HFFc6 (cell line): Measurements from ENCODE around the gene METTL14. TPM values are rescaled to one million over a fixed set of nuclear protein-coding genes. Genes with fewer than 3 reads are reported as not detected.
"Not testable (repeated sequence)": the region's sequence is repeated elsewhere in the genome, so short reads cannot be mapped to it uniquely, and the experiment has no call there.

Experiments
- DNase-seq: peaks from one replicate; pipeline ENCODE4 v3.0.0-alpha.2; 2018
- H3K27ac Mint-ChIP-seq: 2 replicates; pipeline ENCODE4 v1.8.0; 2020; ENCODE audit warnings: mild to moderate bottlenecking, mixed read lengths
- H3K27me3 Mint-ChIP-seq: 2 replicates; pipeline ENCODE4 v1.8.0; 2021; ENCODE audit warnings: mild to moderate bottlenecking, moderate library complexity, mixed read lengths; ENCODE audit not compliant: insufficient read depth
- H3K36me3 Mint-ChIP-seq: 2 replicates; pipeline ENCODE4 v1.8.0; 2021; ENCODE audit warnings: low read depth, mixed read lengths
- H3K4me1 Mint-ChIP-seq: 2 replicates; pipeline ENCODE4 v1.8.0; 2020; ENCODE audit warnings: low read depth, mixed read lengths
- H3K4me3 Mint-ChIP-seq: 2 replicates; pipeline ENCODE4 v1.8.0; 2020; ENCODE audit warnings: mild to moderate bottlenecking, moderate library complexity, mixed read lengths
- H3K9me3 Mint-ChIP-seq: 2 replicates; pipeline ENCODE4 v1.8.0; 2020; ENCODE audit warnings: mild to moderate bottlenecking, mixed read lengths
- long read RNA-seq: library from polyadenylated mRNA; unstranded; transcript quantifications from one replicate; pipeline ENCODE4 v2.0.0, GENCODE V29; 2019
- total RNA-seq, 6 experiments: library from RNA; stranded (reverse); fragmentation: NEBNext Ultra II Directional; extraction: Animal tissue kit (Norgen Biotek cat#: 25700); gene quantifications; 2 replicates in 1 of 6; 3 replicates in 5 of 6; pipeline ENCODE4 v1.2.3, GENCODE V29; 2021
- TF ChIP-seq, protein P1 (sequence below): fragments of 200-600 bp; sonication (generic); IDR thresholded peaks from 2 replicates; pipeline ENCODE4 v1.5.0; 2021; ENCODE audit warnings: antibody characterized with exemption, mild to moderate bottlenecking

METTL14 gene
- 10 to 100 TPM; 35.2 to 44.9 (median 39.5) TPM for total RNA-seq
- long read RNA-seq, full-length matches to known transcripts = 14 of 20 reads
- long read RNA-seq, partial matches to known transcripts = 3 of 20 reads
- long read RNA-seq, other reads (novel, unspliced or antisense) = 3 of 20 reads

- TF ChIP-seq, protein P1, sequence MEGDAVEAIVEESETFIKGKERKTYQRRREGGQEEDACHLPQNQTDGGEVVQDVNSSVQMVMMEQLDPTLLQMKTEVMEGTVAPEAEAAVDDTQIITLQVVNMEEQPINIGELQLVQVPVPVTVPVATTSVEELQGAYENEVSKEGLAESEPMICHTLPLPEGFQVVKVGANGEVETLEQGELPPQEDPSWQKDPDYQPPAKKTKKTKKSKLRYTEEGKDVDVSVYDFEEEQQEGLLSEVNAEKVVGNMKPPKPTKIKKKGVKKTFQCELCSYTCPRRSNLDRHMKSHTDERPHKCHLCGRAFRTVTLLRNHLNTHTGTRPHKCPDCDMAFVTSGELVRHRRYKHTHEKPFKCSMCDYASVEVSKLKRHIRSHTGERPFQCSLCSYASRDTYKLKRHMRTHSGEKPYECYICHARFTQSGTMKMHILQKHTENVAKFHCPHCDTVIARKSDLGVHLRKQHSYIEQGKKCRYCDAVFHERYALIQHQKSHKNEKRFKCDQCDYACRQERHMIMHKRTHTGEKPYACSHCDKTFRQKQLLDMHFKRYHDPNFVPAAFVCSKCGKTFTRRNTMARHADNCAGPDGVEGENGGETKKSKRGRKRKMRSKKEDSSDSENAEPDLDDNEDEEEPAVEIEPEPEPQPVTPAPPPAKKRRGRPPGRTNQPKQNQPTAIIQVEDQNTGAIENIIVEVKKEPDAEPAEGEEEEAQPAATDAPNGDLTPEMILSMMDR = peak; percentile 33
Measured at GRCh38 chr4:118684873-118685811, at the start of gene METTL14. TSS of gene METTL14 (plus strand) at chr4:118685392. CDS start at chr4:118685535, 143 bp downstream.

GRCh38 chr4:118636126-118636525, 49.1 kb upstream of the METTL14 start:
- H3K27me3 Mint-ChIP-seq, H3K9me3 Mint-ChIP-seq, H3K4me1 Mint-ChIP-seq, H3K36me3 Mint-ChIP-seq, H3K4me3 Mint-ChIP-seq, H3K27ac Mint-ChIP-seq, DNase-seq: not testable (repeated sequence)

More at GRCh38 chr4:118684873-118685811, at the start of gene METTL14:
- no peaks in the 10 kb centered on the region for H3K36me3 Mint-ChIP-seq
- peak within 1 kb of the TSS; percentile 100 for H3K4me3 Mint-ChIP-seq
- peaks cover 31% of the 10 kb centered on the region for H3K4me1 Mint-ChIP-seq
- no peaks in the 10 kb centered on the region; the same call in none of the 2 replicates for H3K27me3 Mint-ChIP-seq
- DNase-seq = peak; percentile 85
- H3K9me3 Mint-ChIP-seq = no peaks in the 10 kb centered on the region
- peak within 1 kb of the TSS; percentile 95 for H3K27ac Mint-ChIP-seq

GRCh38 chr4:118664665-118665064, 20.5 kb upstream of the METTL14 start:
- peak; percentile 38 for DNase-seq
- not testable (repeated sequence) for H3K27me3 Mint-ChIP-seq, H3K36me3 Mint-ChIP-seq, H3K27ac Mint-ChIP-seq, H3K9me3 Mint-ChIP-seq, H3K4me3 Mint-ChIP-seq, H3K4me1 Mint-ChIP-seq
- TF ChIP-seq, protein P1 = peak; percentile 75

GRCh38 chr4:118669220-118669619, 16.0 kb upstream of the METTL14 start:
- H3K36me3 Mint-ChIP-seq, H3K27me3 Mint-ChIP-seq, H3K9me3 Mint-ChIP-seq, H3K27ac Mint-ChIP-seq, H3K4me1 Mint-ChIP-seq, H3K4me3 Mint-ChIP-seq: not testable (repeated sequence)
- DNase-seq = peak; percentile 67

- H3K27ac Mint-ChIP-seq, H3K4me3 Mint-ChIP-seq, H3K27me3 Mint-ChIP-seq, H3K36me3 Mint-ChIP-seq, DNase-seq, H3K9me3 Mint-ChIP-seq, H3K4me1 Mint-ChIP-seq: not testable (repeated sequence)
Measured at GRCh38 chr4:118670968-118671367, 14.2 kb upstream of the METTL14 start.

DNA sequence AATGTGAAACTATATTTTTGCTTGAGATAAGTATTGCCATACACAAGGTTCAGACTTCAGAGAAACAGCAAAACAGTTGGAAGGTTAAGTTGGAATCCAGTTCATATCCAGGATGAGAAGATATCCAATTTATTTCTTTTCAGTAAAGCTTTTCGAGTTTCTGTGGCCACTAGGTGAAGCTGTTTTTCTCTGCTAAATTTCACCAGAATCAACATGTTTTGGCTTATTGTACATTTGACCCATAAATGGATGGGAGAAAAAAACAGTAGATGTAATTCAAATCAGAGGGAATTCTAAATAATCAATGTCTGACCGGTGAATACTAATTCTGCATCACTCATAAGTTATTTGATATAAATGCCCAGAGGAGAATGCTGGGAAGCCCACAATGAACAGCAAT, 9.1 kb upstream of the METTL14 start:
- Mint-ChIP-seq H3K4me3 (no peak overlapping the region), H3K9me3 (no peaks in the 10 kb centered on the region), H3K27ac (no peak overlapping the region), H3K4me1 (no peaks in the 10 kb centered on the region), H3K27me3 (peaks cover 8% of the 10 kb centered on the region), H3K36me3 (no peaks in the 10 kb centered on the region)
- TF ChIP-seq, protein P1 = peak; percentile 58; the same call in 1 of the 2 replicates
- no peak for DNase-seq

GRCh38 chr4:118680808-118681207, 4.4 kb upstream of the METTL14 start:
- H3K4me1 Mint-ChIP-seq = peaks cover 13% of the 10 kb centered on the region
- TF ChIP-seq, protein P1 = no peak
- no peak for DNase-seq
- H3K9me3 Mint-ChIP-seq = no peaks in the 10 kb centered on the region
- no peak overlapping the region for H3K4me3 Mint-ChIP-seq
- H3K27me3 Mint-ChIP-seq = no peaks in the 10 kb centered on the region; the same call in none of the 2 replicates
- no peaks in the 10 kb centered on the region for H3K36me3 Mint-ChIP-seq
- H3K27ac Mint-ChIP-seq = no peak overlapping the region
